Esophagus muscularis mucosa (tissue), 4 donors: ENCODE data around the gene PDE4A.

Experiments used
- CTCF ChIP-seq, 3 experiments: fragments of 200-600 bp in 2 of 3; fragments of 450-650 bp in 1 of 3; sonication (generic) in 2 of 3; IDR thresholded peaks; one replicate each; pipeline ENCODE4 v1.5.1; 2017 to 2019; ENCODE audit warnings: antibody characterized with exemption in 3 of 3, mild to moderate bottlenecking in 2 of 3, moderate library complexity in 1 of 3
- EP300 ChIP-seq: sonication (generic); formaldehyde crosslinking; IDR thresholded peaks from one replicate; pipeline ENCODE4 v1.6.1; 2017; ENCODE audit warnings: antibody characterized with exemption
- POLR2A ChIP-seq: fragments of 450-650 bp; IDR thresholded peaks from one replicate; pipeline ENCODE4 v1.6.1; 2017; ENCODE audit warnings: antibody characterized with exemption, moderate library complexity, mild to moderate bottlenecking, low read depth

- no peak for TF ChIP-seq CTCF (IDR thresholded peaks at IDR 0.05)
- TF ChIP-seq POLR2A = no peak
- no peak for TF ChIP-seq EP300
Observed at GRCh38 chr19:10431943-10432735, 11.8 kb downstream of the PDE4A start.
